Upper lobe of left lung (tissue), 4 donors: ENCODE data around the gene RNU6-7.

Source experiments
- POLR2A ChIP-seq, 4 donors: fragments of 450-650 bp; IDR thresholded peaks; one replicate each; pipeline ENCODE4 v1.5.1; 2016 to 2017; ENCODE audit warnings: antibody characterized with exemption in 4 of 4, mild to moderate bottlenecking in 2 of 4
- TF ChIP-seq, protein P1 (sequence below), 6 experiments: fragments of 450-650 bp in 4 of 6; fragments of 200-600 bp in 2 of 6; sonication (generic) in 2 of 6; IDR thresholded peaks; one replicate each; pipeline ENCODE4 v1.5.1; 2016 to 2019; ENCODE audit warnings: antibody characterized with exemption in 6 of 6

DNA sequence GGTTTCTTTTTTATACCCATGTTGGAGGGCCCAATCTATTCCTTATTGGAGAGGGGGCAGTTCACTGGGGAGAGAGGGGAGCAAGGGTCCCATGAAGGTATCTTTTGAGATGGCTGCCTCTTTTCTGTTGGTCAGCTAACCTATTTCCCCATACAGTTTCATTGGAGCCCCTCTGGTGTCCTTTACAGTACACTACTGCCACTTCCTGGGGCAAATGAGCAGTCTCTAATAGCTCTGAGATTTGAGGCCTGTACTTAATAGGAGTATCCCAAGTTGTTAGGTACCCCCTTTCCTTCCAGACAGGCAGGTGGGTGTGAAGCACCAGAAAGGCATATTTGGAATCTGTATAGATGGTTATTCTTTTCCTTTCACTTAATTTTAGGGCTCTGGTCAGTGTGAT, 42.6 kb downstream of the RNU6-7 start:
- TF ChIP-seq, protein P1, sequence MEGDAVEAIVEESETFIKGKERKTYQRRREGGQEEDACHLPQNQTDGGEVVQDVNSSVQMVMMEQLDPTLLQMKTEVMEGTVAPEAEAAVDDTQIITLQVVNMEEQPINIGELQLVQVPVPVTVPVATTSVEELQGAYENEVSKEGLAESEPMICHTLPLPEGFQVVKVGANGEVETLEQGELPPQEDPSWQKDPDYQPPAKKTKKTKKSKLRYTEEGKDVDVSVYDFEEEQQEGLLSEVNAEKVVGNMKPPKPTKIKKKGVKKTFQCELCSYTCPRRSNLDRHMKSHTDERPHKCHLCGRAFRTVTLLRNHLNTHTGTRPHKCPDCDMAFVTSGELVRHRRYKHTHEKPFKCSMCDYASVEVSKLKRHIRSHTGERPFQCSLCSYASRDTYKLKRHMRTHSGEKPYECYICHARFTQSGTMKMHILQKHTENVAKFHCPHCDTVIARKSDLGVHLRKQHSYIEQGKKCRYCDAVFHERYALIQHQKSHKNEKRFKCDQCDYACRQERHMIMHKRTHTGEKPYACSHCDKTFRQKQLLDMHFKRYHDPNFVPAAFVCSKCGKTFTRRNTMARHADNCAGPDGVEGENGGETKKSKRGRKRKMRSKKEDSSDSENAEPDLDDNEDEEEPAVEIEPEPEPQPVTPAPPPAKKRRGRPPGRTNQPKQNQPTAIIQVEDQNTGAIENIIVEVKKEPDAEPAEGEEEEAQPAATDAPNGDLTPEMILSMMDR (IDR thresholded peaks at IDR 0.05): no peak
- TF ChIP-seq POLR2A (IDR thresholded peaks at IDR 0.05): no peak
